Panc1 (cell line): Measurements from ENCODE around the gene RNF144A.

Source experiments
- POLR2AphosphoS5 ChIP-seq: IDR thresholded peaks from 2 replicates; pipeline ENCODE4 v1.6.1; 2012; ENCODE audit warnings: mild to moderate bottlenecking, low read depth, low read length, moderate library complexity
- TCF7L2 ChIP-seq: IDR thresholded peaks from 2 replicates; pipeline ENCODE4 v1.6.1; 2011; ENCODE audit warnings: mild to moderate bottlenecking, low read depth, low read length, inconsistent platforms
- TF ChIP-seq, protein P1 (sequence below): fragments of 450-650 bp; IDR thresholded peaks from 2 replicates; pipeline ENCODE4 v1.5.1; 2017; ENCODE audit warnings: mild to moderate bottlenecking
- TF ChIP-seq, protein P2 (sequence below), 2 experiments: IDR thresholded peaks; 2 replicates each; pipeline ENCODE4 v1.6.1; 2011 to 2012; ENCODE audit warnings: low read depth in 2 of 2, control low read depth in 1 of 2, low read length in 1 of 2, mild to moderate bottlenecking in 1 of 2, moderate library complexity in 1 of 2; ENCODE audit not compliant: insufficient read depth in 1 of 2

DNA sequence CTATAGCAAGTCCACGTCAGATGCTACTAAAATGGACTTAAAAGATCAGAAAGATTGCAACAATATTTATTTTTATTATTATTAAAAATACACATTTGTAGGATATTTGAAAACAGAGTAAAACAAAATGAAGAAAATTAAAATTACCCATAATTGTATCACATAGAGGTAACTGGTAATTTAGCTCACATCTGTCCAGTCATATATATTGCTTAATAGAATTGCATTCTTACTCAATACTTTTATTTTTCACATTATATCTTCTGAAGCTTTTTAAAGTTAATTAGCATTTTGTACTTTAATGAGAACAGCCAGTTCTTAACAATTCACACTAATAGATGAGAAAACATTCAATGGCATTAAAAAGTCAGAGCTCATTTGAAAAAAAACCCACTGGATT is 11.5 kb upstream of the RNF144A start:
- TF ChIP-seq TCF7L2 = no peak
- TF ChIP-seq, protein P1, sequence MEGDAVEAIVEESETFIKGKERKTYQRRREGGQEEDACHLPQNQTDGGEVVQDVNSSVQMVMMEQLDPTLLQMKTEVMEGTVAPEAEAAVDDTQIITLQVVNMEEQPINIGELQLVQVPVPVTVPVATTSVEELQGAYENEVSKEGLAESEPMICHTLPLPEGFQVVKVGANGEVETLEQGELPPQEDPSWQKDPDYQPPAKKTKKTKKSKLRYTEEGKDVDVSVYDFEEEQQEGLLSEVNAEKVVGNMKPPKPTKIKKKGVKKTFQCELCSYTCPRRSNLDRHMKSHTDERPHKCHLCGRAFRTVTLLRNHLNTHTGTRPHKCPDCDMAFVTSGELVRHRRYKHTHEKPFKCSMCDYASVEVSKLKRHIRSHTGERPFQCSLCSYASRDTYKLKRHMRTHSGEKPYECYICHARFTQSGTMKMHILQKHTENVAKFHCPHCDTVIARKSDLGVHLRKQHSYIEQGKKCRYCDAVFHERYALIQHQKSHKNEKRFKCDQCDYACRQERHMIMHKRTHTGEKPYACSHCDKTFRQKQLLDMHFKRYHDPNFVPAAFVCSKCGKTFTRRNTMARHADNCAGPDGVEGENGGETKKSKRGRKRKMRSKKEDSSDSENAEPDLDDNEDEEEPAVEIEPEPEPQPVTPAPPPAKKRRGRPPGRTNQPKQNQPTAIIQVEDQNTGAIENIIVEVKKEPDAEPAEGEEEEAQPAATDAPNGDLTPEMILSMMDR = no peak
- TF ChIP-seq, protein P2, sequence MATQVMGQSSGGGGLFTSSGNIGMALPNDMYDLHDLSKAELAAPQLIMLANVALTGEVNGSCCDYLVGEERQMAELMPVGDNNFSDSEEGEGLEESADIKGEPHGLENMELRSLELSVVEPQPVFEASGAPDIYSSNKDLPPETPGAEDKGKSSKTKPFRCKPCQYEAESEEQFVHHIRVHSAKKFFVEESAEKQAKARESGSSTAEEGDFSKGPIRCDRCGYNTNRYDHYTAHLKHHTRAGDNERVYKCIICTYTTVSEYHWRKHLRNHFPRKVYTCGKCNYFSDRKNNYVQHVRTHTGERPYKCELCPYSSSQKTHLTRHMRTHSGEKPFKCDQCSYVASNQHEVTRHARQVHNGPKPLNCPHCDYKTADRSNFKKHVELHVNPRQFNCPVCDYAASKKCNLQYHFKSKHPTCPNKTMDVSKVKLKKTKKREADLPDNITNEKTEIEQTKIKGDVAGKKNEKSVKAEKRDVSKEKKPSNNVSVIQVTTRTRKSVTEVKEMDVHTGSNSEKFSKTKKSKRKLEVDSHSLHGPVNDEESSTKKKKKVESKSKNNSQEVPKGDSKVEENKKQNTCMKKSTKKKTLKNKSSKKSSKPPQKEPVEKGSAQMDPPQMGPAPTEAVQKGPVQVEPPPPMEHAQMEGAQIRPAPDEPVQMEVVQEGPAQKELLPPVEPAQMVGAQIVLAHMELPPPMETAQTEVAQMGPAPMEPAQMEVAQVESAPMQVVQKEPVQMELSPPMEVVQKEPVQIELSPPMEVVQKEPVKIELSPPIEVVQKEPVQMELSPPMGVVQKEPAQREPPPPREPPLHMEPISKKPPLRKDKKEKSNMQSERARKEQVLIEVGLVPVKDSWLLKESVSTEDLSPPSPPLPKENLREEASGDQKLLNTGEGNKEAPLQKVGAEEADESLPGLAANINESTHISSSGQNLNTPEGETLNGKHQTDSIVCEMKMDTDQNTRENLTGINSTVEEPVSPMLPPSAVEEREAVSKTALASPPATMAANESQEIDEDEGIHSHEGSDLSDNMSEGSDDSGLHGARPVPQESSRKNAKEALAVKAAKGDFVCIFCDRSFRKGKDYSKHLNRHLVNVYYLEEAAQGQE (IDR thresholded peaks at IDR 0.05; ENCODE audit: insufficient read depth in 1 of 2, low read depth in 2 of 2, low read length in 1 of 2) = no peak
- no peak for TF ChIP-seq POLR2AphosphoS5
